Skin epidermis (tissue), 12 donors: ENCODE results near the gene IL26.

ENCODE experiments used
- H3K27ac ChIP-seq, 21 experiments: fragments of 200-600 bp; sonication (generic) in 11 of 21; one replicate each; pipeline ENCODE4 v1.5.0; 2020; ENCODE audit warnings: mild to moderate bottlenecking in 3 of 21, inconsistent platforms in 2 of 21, moderate library complexity in 2 of 21
- H3K4me3 ChIP-seq, 7 experiments: fragments of 200-600 bp; sonication (generic) in 2 of 7; one replicate each; pipeline ENCODE4 v1.5.0; 2020; ENCODE audit warnings: inconsistent platforms in 2 of 7, mild to moderate bottlenecking in 2 of 7, moderate library complexity in 1 of 7

IL26 gene

DNA sequence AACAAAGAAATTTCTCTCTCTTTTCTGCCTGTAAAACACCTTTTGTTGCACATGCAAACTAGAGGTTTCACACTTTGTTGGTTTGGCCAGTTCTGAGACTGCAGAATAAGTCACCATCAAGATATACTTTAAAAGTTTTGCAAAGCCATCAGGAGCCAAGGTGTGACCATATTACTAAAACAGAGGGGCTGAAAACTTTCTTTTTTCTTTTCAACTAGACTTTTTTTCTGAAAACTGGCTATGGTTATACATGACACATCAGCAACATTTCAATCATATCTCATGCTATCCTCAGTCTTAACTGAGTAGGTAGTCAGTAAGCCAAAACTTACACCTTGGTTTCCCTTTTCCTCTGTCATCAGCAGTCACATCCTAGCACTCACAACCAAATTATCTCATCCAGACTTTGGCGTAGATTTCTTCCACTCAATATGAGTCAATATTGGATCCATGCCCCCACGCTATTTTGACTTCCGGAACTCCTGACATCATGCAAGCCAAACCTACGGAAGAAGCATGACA, 62.0 kb downstream of the IL26 start:
- Histone ChIP-seq H3K4me3 (no peak overlapping the region), H3K27ac (no peak overlapping the region)

DNA sequence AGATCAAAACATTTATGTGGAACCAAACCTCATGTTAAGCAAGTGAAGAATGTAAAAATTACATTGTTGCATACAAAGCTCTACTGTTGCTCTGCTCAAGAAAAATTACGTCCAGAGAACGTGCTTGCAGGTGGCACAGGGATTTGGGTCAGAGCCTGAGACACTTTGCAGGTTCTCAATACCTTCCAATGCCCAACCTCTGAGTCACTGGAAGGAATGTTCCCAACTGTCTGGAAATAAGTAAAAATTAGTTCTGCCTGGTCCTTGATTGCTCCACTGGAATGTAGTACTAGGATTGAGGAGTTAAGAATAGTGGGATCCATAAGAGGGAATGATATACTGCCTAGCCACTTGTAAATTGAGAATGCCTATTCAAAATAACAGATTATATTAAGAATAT, 63.2 kb downstream of the IL26 start:
- no peak overlapping the region for H3K27ac ChIP-seq
- no peak overlapping the region for H3K4me3 ChIP-seq

DNA sequence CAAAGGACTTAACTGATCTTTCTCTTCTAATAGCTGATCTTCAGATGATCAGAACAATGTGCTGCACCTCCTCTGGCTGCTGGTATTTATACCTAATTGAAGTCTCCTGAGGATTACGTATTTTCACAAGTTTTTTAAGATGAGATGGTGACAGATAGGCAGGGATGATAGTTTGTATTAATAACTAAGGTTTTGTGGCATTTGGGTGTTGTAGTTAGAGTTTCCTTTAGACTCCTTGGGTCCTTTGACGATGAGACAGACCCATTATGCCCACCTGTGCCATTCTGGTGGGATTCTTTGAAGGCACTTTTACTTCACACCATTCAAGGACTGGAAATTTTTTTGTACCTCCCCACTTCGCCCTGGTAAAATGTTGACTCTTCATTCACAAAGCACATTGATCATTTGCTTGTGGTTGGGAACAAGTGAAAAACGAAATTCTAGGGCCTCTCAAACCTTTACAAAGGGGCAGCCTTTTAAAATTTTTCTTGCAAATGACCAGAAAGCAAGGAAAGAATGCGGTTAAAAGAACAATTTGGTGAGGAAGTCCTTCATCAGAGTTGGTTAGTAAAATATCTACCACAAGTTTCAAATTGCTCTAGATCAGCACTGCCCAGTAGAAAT, 65.8 kb downstream of the IL26 start, which contains the start of gene IFNG:
IFNG (minus strand) TSS at position 60 of the 624 bp plus-strand sequence. CDS start 125 bp downstream, outside the sequence.
- H3K4me3 ChIP-seq: peak within 1 kb of the TSS in 1 of 7 experiments; percentile 24
- peak within 1 kb of the TSS in 1 of 21 experiments; percentile 66 for H3K27ac ChIP-seq

DNA sequence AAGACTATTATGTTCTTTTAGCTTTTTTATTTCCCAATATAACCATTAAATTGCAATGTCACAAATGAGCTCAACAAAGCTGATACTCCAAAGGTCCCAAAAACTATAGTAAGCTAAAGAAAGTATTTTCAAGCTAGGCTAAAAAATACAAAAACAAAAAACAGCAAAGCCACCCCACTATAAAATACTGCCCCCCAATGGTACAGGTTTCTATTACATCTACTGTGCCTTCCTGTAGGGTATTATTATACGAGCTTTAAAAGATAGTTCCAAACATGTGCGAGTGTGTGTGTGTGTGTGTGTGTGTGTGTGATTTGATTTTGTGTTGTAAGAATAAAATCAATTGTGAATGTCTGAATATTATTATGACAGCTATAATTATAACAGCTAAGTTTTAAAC, 67.2 kb downstream of the IL26 start:
- no peak overlapping the region for H3K4me3 ChIP-seq
- no peak overlapping the region for H3K27ac ChIP-seq

DNA sequence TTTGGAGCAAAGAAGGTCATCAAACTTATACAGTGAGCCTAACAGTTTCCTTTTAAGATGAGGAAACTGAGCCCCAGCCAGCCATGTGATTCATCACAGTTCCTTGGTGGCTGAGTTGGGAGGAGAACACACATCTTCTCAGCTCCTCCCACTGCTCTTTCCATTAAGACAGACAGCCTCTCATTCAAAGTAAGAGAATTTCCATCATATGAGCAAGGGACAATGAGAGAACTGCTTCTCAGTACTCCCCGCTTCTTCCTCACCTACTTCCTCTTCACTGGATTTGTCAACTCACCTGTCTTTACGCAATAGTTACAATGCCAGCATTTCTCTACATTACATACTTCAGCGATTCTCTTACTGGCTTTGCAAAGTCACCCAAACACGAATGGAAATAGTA, 68.2 kb downstream of the IL26 start:
- no peak overlapping the region for H3K4me3 ChIP-seq
- H3K27ac ChIP-seq: peak overlapping the region in 1 of 21 experiments; percentile 11

DNA sequence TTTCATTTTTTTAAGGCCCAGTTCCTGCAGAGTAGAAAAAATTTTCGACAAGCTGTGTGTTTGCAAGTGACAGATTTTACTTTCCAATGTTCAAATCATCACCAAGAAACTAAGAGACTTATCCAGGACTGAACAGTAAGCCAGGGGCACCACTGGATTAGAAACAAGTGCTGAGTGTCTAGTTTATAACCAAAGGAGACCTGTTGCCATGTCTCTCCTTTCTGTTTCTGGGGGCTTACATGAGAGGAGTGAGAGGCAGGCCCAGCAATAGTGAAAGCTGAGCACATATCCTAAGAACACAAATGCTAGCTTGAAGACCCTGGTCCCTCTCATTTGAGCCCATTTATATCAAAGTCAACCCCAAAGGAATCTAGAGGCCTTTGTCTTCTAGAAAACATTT, 69.0 kb downstream of the IL26 start:
- Histone ChIP-seq H3K4me3 (no peak overlapping the region), H3K27ac (no peak overlapping the region)

DNA sequence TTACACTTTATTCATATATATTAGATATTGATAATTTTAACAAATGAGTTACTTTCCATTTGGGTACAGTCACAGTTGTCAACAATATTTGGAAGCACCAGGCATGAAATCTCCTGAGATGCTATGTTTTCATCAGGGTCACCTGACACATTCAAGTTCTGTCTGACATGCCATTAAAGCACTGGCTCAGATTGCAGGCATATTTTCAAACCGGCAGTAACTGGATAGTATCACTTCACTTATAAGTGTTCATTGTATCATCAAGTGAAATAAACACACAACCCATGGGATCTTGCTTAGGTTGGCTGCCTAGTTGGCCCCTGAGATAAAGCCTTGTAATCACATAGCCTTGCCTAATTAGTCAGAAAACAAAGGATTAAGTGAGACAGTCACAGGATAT, 70.8 kb downstream of the IL26 start:
- no peak overlapping the region for H3K4me3 ChIP-seq
- no peak overlapping the region for H3K27ac ChIP-seq
